HTERT RPE-1 (cell line): ENCODE data around the gene PPP1R3D.

Source experiments
- in situ Hi-C: fragments of 300-500 bp; cut with MboI; formaldehyde crosslinking; loops from 4 replicates; pipeline ENCODE4 v1.14.3; 2020; ENCODE audit warnings: low sequenced_read_pairs

PPP1R3D gene

GRCh38 chr20:59948828-59949720, 9.0 kb upstream of the PPP1R3D start:
- in situ Hi-C loops = no loop called here

DNA sequence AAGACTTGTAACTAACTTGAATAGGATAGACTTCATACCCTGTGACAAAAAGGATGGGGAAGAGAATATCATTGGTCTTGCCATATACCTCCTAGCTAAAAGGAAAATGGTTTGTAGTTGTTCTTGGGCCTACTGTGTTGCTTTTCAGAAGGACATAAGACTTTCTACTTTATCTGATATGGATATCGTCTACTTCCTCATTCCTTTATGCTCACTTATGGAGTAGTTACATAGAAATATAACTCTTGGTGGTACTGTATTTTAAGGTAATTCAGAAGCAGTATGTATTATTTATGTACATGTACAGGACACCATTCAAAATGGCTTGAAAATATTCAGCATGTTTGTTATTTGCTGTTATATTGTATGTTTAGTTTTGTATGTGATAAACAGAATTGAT, 8.1 kb upstream of the PPP1R3D start:
- in situ Hi-C loops = no loop called here

DNA sequence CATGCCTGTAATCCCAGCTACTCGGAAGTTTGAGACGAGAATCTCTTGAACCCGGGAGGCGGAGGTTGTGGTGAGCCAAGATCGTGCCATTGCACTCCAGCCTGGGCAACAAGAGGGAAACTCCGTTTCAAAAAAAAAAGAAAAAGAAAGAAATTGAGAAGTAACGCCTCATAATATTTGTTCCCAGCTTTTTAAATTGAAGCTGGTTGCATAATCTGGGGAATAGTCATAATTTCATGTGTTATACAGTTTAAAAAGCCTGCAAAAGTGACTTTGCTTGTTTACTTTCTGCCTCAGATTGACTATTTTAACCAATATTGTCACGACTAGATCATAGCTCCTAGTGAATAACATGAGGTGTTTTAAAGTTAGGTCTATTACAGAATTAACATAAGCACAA, 7.3 kb upstream of the PPP1R3D start:
- in situ Hi-C loops = no loop called here

GRCh38 chr20:59945731-59946130, 5.6 kb upstream of the PPP1R3D start:
- in situ Hi-C loops = no loop called here

DNA sequence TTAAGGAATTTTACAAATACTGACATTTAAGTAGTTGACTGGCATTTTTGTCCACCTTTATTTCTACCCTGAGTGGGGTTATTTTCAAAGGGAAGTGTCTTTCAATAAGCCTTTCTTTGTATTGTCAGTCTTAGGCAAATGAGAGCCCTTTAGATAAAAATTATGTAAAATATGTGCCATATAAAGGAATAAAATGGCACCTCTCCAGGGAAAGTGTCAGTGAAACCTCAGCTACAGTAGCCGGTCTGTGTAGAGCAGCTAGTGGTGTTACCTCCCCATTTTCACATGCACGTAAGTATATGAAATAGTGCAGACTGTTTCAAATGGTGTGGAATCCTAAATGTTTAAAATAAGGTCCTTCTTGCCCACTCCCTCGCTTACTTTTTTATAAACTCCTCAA, 5.1 kb upstream of the PPP1R3D start:
- in situ Hi-C loops = no loop called here

- in situ Hi-C loops = no loop called here
These were observed 4.6 kb upstream of the PPP1R3D start for GRCh38 chr20:59944726-59945125.

DNA sequence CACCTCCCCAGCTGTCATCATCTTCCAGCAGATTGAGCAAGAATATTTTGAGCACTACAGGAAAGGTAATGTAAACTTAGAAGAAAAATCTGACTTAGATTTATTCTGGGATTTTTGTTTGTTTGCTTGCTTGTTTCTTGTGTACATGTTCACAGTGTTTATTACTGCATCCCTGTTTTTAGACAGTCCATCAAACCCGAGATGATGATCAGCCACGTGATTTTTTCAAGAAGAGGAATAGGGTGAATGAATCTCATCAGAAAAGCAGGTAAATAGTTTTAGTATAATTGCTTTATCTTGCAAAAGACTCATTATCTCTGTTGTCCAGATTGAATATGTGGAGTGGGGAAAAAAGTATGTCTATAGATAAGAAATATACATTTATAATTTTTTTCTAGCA, 2.1 kb upstream of the PPP1R3D start:
- in situ Hi-C loops = no loop called here

DNA sequence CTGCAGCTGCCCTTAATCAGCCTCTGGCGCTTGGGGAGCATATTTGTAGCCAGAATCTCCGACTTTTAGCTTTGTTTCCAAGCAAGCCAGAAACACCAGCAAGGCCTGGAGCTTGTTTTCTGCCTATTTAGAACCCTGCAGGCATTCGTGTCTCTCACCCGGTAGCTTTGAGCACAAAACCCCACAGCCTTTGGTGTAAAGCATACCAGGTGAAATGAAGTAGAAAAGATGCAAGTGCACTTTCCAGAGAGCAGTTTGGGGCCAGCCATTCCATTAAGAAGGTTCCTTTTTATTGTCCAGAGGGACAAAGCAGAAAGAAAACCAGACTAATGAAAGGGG, 820 bp upstream of the PPP1R3D start:
- in situ Hi-C loops = no loop called here

- in situ Hi-C loops = no loop called here
These were observed 301 bp downstream of the PPP1R3D start for GRCh38 chr20:59939879-59940128.

DNA sequence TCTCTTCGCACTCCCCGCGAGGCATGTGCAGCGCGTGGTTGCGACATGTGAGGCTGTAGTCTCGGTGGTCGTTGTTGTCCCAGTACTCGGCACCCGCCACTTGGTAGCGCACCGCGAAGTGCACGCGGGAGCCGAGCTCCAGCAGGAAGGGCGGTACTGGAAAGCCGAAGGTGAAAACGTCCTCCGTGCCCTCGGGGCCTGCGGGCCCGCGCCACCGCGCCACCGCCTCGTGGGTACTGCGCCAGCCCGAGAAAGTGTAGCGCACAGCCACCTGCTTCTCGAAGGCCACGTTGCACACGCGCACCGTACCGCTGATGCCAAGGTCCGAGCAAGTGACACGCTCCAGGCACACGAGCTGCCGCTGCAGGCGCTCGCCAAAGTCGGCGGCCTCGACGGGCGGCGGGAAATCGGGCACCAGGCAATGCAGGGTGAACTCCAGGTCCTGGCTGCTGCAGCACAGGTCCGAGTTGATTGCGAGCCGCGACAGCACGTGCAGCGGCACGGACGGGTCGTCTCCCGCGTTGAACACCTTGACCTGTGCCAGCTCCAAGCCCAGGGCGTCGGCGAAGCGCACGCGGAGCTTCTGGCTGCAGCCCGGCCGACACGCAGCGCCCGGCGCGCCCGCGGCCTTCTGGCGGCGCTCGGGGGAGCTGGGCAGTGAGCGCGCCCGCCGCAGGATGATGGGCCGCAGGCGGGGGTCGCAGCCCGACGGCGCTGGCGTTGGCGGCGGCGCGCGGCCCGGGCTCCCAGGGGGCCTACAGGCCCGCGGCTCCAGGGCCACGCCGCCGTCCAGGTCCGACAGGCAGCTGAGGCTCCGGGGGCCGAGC, 840 bp downstream of the PPP1R3D start:
- in situ Hi-C loops = no loop called here

- in situ Hi-C loops = no loop called here
These were observed 1.4 kb downstream of the PPP1R3D start for GRCh38 chr20:59938696-59939051.

DNA sequence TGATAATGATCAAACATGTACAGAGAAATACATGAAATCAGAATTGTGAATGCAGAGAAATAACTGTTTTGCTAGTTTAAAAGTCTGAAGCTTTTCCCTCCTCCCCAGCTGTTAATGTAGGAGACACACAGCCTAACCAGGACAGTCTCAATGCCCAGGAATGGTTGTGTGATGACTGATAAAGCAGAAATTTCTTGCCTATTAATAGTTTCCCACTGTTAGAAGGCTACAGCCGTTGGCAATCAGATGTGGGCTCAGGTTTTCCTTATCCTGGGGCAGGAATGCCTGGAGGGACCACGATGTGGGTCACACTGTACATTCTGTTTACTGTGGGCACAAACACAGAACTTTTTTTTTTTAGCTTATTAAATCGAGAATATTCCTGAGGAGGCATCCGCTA, 1.9 kb downstream of the PPP1R3D start:
- in situ Hi-C loops = no loop called here

- in situ Hi-C loops = no loop called here
These were observed 3.0 kb downstream of the PPP1R3D start for GRCh38 chr20:59937150-59937549.

DNA sequence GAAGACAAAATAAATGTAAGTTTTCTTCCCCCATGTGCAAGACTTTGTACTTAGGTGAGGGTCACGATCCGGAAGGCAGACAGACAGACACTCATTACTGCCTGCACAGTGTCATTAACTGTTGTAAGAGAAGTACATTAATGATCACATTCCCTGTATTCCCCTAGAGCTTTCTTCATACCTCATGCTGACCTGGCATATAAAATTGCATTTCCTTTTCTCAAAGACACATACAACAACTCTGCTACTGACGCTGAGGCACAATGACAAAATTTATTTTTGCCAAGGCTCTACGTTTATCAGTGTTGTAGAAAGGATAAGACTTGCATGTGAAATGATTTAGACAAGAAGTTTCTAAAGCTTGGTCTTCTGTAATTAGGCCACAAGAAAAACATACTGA, 3.7 kb downstream of the PPP1R3D start:
- in situ Hi-C loops = no loop called here

- in situ Hi-C loops = no loop called here
These were observed 4.5 kb downstream of the PPP1R3D start for GRCh38 chr20:59935457-59936185.

DNA sequence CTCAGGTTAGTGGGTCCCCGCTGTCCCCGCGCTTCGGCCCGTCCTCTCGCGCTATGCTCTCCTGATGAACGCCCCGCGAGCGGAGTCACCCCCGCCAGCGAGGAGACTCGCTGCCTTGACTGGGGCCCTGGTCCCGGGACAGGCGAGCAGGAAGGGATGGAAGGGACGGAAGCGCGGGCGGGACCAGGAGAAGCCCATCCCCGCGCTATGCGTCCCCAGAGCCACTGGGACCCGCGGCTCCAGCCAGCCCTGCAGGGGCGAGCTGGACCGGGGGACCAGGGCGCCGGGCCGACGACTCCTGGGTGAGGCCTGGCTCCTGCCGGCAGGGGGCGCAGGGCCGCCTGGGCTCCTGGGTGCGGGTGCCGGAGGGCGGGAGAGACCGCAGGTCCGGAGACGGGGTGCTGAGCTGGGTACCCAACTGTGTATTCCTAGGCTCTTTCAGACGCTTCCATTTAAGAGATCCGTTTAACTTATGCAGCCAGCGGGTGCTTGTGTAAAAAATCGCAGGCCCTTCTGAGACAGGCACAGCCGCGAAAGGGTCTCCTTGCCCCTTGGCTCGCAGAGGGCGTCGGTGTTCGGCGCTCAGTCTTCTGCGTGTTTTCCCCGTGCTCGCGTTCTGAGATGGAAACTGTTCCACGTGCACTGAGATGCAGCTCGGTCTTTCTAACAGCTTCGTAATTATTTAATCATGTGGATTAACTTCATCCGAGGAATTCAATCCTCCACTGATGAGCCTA, 6.1 kb downstream of the PPP1R3D start:
- in situ Hi-C loops = no loop called here

GRCh38 chr20:59933296-59933848, 6.7 kb downstream of the PPP1R3D start, which contains the start of gene SYCP2:
SYCP2 (minus strand) TSS chr20:59933637; CDS start chr20:59922413, 11,224 bp downstream.
- in situ Hi-C loops = no loop called here

DNA sequence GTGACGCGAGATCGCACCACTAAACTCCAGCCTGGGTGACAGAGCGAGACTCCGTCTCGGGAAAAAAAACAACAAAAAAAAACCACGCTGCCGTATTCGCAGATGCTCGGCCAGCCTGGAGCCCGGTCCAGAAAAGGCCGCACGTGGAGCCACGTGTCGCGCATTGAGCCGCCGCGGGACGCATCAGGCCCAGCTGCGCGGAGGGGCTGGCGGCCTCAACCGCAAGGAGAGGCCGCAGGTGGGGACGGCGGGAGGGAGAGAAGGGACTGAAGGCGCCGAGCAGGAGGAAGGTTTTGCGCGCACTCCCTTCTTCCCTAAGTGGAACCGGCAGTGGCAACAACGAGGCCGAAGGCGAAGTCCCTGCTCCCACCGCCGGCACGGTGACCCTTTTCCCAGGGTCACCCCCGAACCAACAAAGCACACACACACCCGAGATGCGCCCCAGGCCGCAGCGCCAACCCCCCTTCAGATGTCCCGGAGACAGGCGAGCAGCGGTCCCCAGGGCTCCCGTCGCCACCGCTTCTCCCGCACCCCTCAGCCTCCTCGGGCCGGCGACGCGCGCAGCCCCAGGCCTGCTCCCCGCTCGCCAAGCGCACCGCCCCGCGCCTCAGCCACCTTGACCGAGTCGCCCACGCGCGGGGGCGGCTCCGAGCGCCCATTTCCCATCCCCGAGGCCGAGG, 7.3 kb downstream of the PPP1R3D start:
- in situ Hi-C loops = no loop called here

DNA sequence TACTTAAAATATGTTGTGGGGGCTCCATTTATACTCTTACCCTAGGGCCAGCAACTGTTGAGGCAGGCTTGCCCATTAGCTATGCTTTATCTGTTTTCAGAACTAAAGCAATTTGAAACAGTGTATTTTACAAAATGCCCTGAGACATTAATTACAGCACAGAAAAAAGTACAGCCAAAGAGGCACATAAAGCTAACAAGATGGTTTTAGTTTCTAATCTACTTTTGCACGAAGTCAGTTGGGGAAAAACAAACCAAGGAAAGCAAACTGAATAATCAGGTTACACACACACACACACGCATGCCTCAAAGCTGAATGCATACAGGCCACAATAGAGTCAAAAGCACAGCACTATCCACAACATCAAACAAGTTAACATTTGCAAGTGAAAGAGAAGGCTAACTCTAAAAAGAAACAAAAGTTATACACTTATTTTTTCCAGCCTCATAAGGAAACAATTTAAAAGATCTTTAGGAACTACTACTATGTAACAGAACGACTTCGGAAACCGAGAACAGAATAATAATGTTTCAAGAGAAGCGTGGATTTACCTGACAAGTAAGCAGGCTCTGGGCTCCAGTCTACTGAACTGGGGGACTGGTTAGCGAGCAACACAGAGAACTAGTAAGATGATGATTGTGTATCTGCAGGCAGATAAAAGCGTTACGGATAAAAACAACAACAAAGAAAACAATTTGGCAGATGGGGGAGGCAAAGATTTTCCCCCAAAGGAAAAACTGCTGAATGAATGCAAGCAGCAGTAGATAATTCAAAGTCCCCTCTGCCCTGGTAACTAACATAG, 8.4 kb downstream of the PPP1R3D start:
- in situ Hi-C loops = no loop called here
